ENCODE measurements around the gene CREB5. TPM values are rescaled to one million over a fixed set of nuclear protein-coding genes. Genes with fewer than 3 reads are reported as not detected.
A peak's percentile ranks its signal among the peaks of the same experiment; 100 is the strongest.

The CREB5 gene
- total RNA-seq, 1 donor from 2014 or later, result 52.2 TPM

DNA sequence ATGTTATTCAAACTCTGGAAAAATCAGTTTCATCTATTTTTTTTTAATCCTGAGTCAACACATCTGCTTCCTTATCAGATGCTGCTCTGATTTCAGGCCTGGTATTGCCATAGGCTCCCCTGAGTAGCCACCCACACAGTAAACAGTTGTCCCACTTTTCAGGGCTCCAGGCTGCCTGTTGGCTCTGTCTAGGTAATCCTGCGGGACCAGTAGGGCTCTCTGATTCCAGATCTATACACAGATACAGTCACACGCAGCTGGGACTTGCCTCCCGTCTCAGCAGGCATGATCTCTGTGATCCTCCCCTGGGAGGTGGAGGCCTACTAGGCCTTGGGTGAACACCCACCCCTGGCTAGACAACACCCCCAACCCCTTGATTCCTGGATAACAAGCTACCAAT is 206.1 kb downstream of the CREB5 start:
- H3K9ac ChIP-seq (ENCODE audit: low read depth in 1 of 3, low read length in 3 of 3), result no peak overlapping the region
- no peak overlapping the region for H3K27ac ChIP-seq (ENCODE audit: low read depth, low read length)
- H3K4me3 ChIP-seq (ENCODE audit: low read length in 3 of 3), result no peak overlapping the region
- peaks cover 15 to 20% (median 15%) of the 10 kb centered on the region in 3 donors for H3K4me1 ChIP-seq (ENCODE audit: control insufficient read depth in 3 of 3, insufficient read depth in 3 of 3, low read length in 3 of 3)
- H3K27me3 ChIP-seq (ENCODE audit: control insufficient read depth in 3 of 3, insufficient read depth in 3 of 3, low read length in 3 of 3), result no peaks in the 10 kb centered on the region
- H3K36me3 ChIP-seq (ENCODE audit: control insufficient read depth in 3 of 3, insufficient read depth in 3 of 3, low read length in 3 of 3), result no peaks in the 10 kb centered on the region
- H3K9me3 ChIP-seq (ENCODE audit: control insufficient read depth in 3 of 3, low read length in 3 of 3), result no peaks in the 10 kb centered on the region

DNA sequence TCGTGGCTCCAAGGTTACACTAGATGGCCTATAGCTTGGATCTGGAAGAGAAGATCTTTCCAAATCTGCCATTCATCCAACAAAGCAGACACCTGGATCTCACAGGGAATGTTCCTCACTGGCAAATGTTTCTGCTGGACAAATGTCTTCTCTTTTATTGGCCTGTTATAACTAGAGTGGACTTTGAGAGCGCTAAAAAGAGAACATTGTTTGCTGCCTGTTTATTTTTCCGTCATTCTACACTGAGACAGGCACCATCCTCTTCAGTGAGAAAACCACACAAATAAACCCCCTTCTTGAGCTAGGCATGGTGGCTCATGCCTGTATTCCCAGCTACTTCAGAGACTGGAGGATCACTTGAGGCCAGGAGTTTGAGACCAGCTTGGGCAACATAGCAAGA is 206.9 kb downstream of the CREB5 start:
- Histone ChIP-seq H3K9ac (ENCODE audit: low read depth in 1 of 3, low read length in 3 of 3) (no peak overlapping the region), H3K27ac (ENCODE audit: low read depth, low read length) (no peak overlapping the region), H3K4me1 (ENCODE audit: control insufficient read depth in 3 of 3, insufficient read depth in 3 of 3, low read length in 3 of 3) (peaks cover 19 to 20% (median 20%) of the 10 kb centered on the region in 3 donors), H3K4me3 (ENCODE audit: low read length in 3 of 3) (no peak overlapping the region), H3K27me3 (ENCODE audit: control insufficient read depth in 3 of 3, insufficient read depth in 3 of 3, low read length in 3 of 3) (no peaks in the 10 kb centered on the region), H3K9me3 (ENCODE audit: control insufficient read depth in 3 of 3, low read length in 3 of 3) (no peaks in the 10 kb centered on the region), H3K36me3 (ENCODE audit: control insufficient read depth in 3 of 3, insufficient read depth in 3 of 3, low read length in 3 of 3) (no peaks in the 10 kb centered on the region)

DNA sequence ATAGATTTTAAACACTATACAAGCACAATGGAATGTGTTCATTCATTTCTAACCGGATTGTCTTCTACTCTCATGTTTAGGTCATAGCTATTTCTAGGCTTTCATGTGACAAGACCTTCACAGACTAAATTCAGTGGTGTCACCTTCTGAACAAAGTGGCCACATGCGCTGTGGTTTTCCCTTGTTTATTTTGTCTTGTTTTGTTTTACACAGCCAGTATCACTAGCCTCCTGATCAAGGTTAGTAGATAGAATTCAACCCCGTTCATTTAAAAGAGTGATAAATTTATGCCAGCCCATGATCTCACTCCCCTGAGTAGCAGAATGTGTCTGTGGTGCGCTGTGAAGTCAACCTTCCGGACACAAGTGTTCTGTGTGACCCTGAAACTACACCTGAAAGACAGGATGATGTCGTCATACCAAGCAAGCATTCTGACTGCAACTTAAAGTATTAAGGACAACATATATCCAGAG is 209.1 kb downstream of the CREB5 start:
- H3K9ac ChIP-seq (ENCODE audit: low read depth in 1 of 3, low read length in 3 of 3), result peak overlapping the region in 2 of 3 donors; percentile 41 to 70
- peaks cover 22 to 31% (median 23%) of the 10 kb centered on the region in 3 donors for H3K4me1 ChIP-seq (ENCODE audit: control insufficient read depth in 3 of 3, insufficient read depth in 3 of 3, low read length in 3 of 3)
- peak overlapping the region; percentile 89 for H3K27ac ChIP-seq (ENCODE audit: low read depth, low read length)

DNA sequence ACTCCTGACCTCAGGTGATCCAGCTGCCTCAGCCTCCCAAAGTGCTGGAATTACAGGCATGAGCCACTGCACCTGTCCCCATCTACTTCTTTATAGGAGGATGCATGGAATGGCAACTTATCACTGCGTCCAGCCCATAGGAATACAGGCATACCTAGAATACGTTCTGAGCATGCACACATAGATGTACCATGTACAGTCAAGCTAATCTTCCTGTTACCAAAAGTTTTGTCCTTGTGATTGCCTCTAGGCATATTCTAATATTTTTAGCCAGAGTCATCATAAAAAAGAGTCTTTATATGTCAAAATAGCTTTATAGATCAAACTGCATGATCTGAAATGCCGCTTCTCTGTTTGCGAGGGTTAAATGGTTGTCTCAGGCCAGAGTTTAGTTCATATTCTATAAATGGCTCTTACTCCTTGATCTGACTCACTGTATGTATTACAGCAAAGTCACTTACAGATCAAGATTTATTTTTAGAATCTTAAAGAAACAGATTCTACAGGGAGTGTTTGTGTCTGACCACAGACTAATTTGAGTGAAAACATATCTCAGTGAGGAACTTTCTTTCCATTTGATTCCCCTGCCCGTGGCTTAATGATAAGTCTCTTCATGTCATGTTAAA is 210.9 kb downstream of the CREB5 start:
- Histone ChIP-seq H3K9ac (ENCODE audit: low read depth in 1 of 3, low read length in 3 of 3) (peak overlapping the region; percentile 51 to 60 (median 54)), H3K4me1 (ENCODE audit: control insufficient read depth in 3 of 3, insufficient read depth in 3 of 3, low read length in 3 of 3) (peaks cover 23 to 41% (median 28%) of the 10 kb centered on the region in 3 donors), H3K4me3 (ENCODE audit: low read length in 3 of 3) (peak overlapping the region in 2 of 3 donors; percentile 22 to 33), H3K27me3 (ENCODE audit: control insufficient read depth in 3 of 3, insufficient read depth in 3 of 3, low read length in 3 of 3) (no peaks in the 10 kb centered on the region), H3K9me3 (ENCODE audit: control insufficient read depth in 3 of 3, low read length in 3 of 3) (no peaks in the 10 kb centered on the region), H3K27ac (ENCODE audit: low read depth, low read length) (peak overlapping the region; percentile 89), H3K36me3 (ENCODE audit: control insufficient read depth in 3 of 3, insufficient read depth in 3 of 3, low read length in 3 of 3) (no peaks in the 10 kb centered on the region)

More for the DNA sequence above, 209.1 kb downstream of the CREB5 start:
- Histone ChIP-seq H3K27me3 (ENCODE audit: control insufficient read depth in 3 of 3, insufficient read depth in 3 of 3, low read length in 3 of 3) (no peaks in the 10 kb centered on the region), H3K36me3 (ENCODE audit: control insufficient read depth in 3 of 3, insufficient read depth in 3 of 3, low read length in 3 of 3) (no peaks in the 10 kb centered on the region), H3K9me3 (ENCODE audit: control insufficient read depth in 3 of 3, low read length in 3 of 3) (no peaks in the 10 kb centered on the region), H3K4me3 (ENCODE audit: low read length in 3 of 3) (no peak overlapping the region)

DNA sequence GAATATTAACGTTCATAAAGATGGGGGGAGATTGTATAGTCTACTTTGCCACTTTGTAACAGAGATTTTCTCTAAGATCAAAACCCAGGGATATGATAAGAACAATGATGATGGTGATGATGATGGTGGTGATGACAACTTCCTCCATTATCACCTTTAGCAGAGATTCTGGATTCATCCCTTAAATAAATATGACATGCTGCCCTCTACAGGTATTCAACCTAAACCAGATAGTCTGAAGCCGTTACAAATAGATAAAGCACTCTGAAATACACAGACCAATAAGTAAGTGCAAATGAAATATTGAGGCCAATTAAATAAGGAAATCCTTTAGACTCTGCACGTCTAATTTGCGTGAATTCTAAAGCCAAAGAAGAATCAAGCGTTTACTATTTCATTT is 211.5 kb downstream of the CREB5 start:
- Histone ChIP-seq H3K27me3 (ENCODE audit: control insufficient read depth in 3 of 3, insufficient read depth in 3 of 3, low read length in 3 of 3) (no peaks in the 10 kb centered on the region), H3K9ac (ENCODE audit: low read depth in 1 of 3, low read length in 3 of 3) (peak overlapping the region in 1 of 3 donors; percentile 60), H3K27ac (ENCODE audit: low read depth, low read length) (peak overlapping the region; percentile 89), H3K4me1 (ENCODE audit: control insufficient read depth in 3 of 3, insufficient read depth in 3 of 3, low read length in 3 of 3) (peaks cover 29 to 45% (median 33%) of the 10 kb centered on the region in 3 donors), H3K36me3 (ENCODE audit: control insufficient read depth in 3 of 3, insufficient read depth in 3 of 3, low read length in 3 of 3) (no peaks in the 10 kb centered on the region), H3K9me3 (ENCODE audit: control insufficient read depth in 3 of 3, low read length in 3 of 3) (no peaks in the 10 kb centered on the region), H3K4me3 (ENCODE audit: low read length in 3 of 3) (peak overlapping the region in 1 of 3 donors; percentile 33)

DNA sequence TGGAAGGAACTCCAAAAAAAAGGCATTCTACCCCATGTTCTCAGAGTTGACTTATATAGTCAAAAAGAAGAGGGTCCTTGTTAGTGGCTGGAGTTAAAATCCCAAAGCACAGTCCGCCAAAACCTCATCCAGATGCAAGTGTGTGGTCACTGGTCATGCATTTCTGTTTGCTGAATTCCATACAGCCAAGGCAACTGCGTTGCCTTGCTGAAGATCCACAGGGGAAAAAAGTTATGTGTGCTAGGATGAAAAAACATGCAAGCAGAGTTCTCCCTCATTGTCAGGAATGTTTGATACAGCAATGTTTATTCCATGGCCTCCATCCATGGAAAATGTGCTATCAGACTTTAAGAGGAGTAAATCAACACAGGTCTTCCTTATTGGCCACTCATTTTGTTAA is 213.1 kb downstream of the CREB5 start:
- H3K36me3 ChIP-seq (ENCODE audit: control insufficient read depth in 3 of 3, insufficient read depth in 3 of 3, low read length in 3 of 3), result no peaks in the 10 kb centered on the region
- H3K9ac ChIP-seq (ENCODE audit: low read depth in 1 of 3, low read length in 3 of 3), result no peak overlapping the region
- H3K4me3 ChIP-seq (ENCODE audit: low read length in 3 of 3), result no peak overlapping the region
- H3K27me3 ChIP-seq (ENCODE audit: control insufficient read depth in 3 of 3, insufficient read depth in 3 of 3, low read length in 3 of 3), result no peaks in the 10 kb centered on the region
- peaks cover 38 to 56% (median 39%) of the 10 kb centered on the region in 3 donors for H3K4me1 ChIP-seq (ENCODE audit: control insufficient read depth in 3 of 3, insufficient read depth in 3 of 3, low read length in 3 of 3)
- no peaks in the 10 kb centered on the region for H3K9me3 ChIP-seq (ENCODE audit: control insufficient read depth in 3 of 3, low read length in 3 of 3)
- no peak overlapping the region for H3K27ac ChIP-seq (ENCODE audit: low read depth, low read length)

DNA sequence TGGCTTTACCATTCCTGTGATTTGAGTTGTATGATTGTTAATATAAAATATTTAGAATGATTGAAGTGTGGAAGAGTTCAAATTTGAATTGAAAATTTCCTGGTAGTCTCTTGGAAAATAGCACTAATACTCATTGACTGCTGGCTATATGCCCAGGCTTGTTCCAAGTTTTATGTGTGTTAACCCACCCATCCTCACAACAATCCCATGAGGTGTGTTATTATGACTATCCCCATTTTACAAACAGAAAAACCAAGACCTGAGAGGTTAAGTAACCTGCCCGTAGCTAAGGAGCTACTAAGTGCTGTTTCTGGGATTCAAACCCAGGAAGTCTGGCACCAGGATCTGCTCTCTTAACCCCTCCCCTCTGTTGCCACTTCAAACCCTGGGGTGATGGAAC is 213.9 kb downstream of the CREB5 start:
- Histone ChIP-seq H3K27ac (ENCODE audit: low read depth, low read length) (peak overlapping the region; percentile 65), H3K27me3 (ENCODE audit: control insufficient read depth in 3 of 3, insufficient read depth in 3 of 3, low read length in 3 of 3) (no peaks in the 10 kb centered on the region), H3K36me3 (ENCODE audit: control insufficient read depth in 3 of 3, insufficient read depth in 3 of 3, low read length in 3 of 3) (no peaks in the 10 kb centered on the region), H3K4me3 (ENCODE audit: low read length in 3 of 3) (no peak overlapping the region), H3K4me1 (ENCODE audit: control insufficient read depth in 3 of 3, insufficient read depth in 3 of 3, low read length in 3 of 3) (peaks cover 37 to 56% (median 39%) of the 10 kb centered on the region in 3 donors), H3K9ac (ENCODE audit: low read depth in 1 of 3, low read length in 3 of 3) (no peak overlapping the region), H3K9me3 (ENCODE audit: control insufficient read depth in 3 of 3, low read length in 3 of 3) (no peaks in the 10 kb centered on the region)

DNA sequence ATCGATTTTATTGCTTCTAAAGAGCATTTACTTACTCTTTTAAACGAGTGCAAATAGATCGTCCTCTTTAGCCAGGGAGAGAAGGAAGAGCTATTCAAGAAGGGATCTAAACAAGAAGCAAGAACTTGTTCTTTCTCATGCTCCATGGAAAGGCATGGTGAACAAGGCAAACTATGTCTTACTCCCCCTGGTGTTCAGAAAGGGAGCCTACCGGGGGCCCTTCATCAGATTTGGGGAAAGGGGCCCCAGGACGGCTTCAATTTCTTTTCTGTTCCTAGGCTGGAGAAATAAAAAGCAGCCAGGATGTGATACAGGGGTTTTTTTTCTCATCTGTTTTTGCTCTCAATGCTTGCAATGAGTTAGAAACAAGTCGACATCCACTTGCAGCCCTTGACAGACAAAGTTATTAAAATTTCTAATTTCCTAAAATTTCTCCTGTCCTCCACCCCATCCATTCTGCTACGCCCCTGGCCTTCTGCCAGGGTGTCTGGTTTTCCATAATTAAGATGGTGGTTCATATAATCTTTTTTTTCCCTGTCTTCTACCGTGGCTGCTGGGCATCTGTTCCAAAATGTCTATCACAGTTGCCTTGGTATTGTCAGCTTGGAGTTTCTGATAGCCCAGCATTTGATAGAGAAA is 214.4 kb downstream of the CREB5 start:
- H3K27ac ChIP-seq (ENCODE audit: low read depth, low read length), result peak overlapping the region; percentile 65
- peaks cover 33 to 51% (median 35%) of the 10 kb centered on the region in 3 donors for H3K4me1 ChIP-seq (ENCODE audit: control insufficient read depth in 3 of 3, insufficient read depth in 3 of 3, low read length in 3 of 3)
- no peak overlapping the region for H3K9ac ChIP-seq (ENCODE audit: low read depth in 1 of 3, low read length in 3 of 3)
- H3K4me3 ChIP-seq (ENCODE audit: low read length in 3 of 3), result no peak overlapping the region
- H3K27me3 ChIP-seq (ENCODE audit: control insufficient read depth in 3 of 3, insufficient read depth in 3 of 3, low read length in 3 of 3), result no peaks in the 10 kb centered on the region
- no peaks in the 10 kb centered on the region for H3K36me3 ChIP-seq (ENCODE audit: control insufficient read depth in 3 of 3, insufficient read depth in 3 of 3, low read length in 3 of 3)
- no peaks in the 10 kb centered on the region for H3K9me3 ChIP-seq (ENCODE audit: control insufficient read depth in 3 of 3, low read length in 3 of 3)

DNA sequence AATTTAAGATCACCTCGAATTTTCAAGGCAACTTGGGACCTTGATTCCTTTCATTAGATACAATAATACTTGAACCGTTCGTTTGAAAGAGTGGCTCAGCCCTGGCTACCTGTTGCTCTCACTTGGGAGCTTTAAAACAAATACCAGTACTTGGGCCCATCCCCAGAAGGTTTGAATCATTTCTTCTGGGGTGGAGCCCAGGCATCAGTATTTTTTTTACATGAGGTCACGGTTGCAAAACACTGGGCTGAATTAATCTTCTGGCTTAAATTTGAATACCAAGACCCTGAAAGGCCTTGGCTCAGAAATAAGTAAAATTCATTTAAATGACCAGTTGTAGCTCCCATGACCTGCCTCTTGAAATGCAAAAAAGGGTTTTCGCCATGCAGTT is 214.9 kb downstream of the CREB5 start:
- H3K4me1 ChIP-seq (ENCODE audit: control insufficient read depth in 3 of 3, insufficient read depth in 3 of 3, low read length in 3 of 3), result peaks cover 30 to 45% (median 33%) of the 10 kb centered on the region in 3 donors
- no peaks in the 10 kb centered on the region for H3K36me3 ChIP-seq (ENCODE audit: control insufficient read depth in 3 of 3, insufficient read depth in 3 of 3, low read length in 3 of 3)
- H3K9me3 ChIP-seq (ENCODE audit: control insufficient read depth in 3 of 3, low read length in 3 of 3), result no peaks in the 10 kb centered on the region
- H3K9ac ChIP-seq (ENCODE audit: low read depth in 1 of 3, low read length in 3 of 3), result no peak overlapping the region
- H3K27ac ChIP-seq (ENCODE audit: low read depth, low read length), result peak overlapping the region; percentile 65
- H3K4me3 ChIP-seq (ENCODE audit: low read length in 3 of 3), result no peak overlapping the region
- no peaks in the 10 kb centered on the region for H3K27me3 ChIP-seq (ENCODE audit: control insufficient read depth in 3 of 3, insufficient read depth in 3 of 3, low read length in 3 of 3)

DNA sequence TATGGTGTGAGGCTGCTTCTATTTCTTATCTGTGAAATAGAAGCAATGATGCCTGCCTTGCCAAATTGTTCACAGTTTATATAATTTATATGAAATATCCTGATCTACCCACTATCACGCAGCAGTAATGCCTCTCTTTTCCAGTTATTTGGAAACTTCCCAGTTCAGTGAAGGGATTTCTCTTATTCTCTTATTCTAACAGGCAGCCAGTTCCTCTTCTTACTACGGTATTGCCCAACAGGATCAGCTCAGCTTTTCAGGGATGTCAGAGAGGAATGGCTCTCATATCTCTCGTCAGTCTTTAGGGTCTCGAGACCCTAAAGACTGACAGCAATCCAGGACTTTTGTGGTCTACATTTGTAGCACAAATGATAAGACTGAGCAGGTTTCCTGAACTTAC is 215.6 kb downstream of the CREB5 start:
- Histone ChIP-seq H3K4me3 (ENCODE audit: low read length in 3 of 3) (no peak overlapping the region), H3K4me1 (ENCODE audit: control insufficient read depth in 3 of 3, insufficient read depth in 3 of 3, low read length in 3 of 3) (peaks cover 28 to 43% (median 33%) of the 10 kb centered on the region in 3 donors), H3K27me3 (ENCODE audit: control insufficient read depth in 3 of 3, insufficient read depth in 3 of 3, low read length in 3 of 3) (no peaks in the 10 kb centered on the region), H3K9ac (ENCODE audit: low read depth in 1 of 3, low read length in 3 of 3) (no peak overlapping the region), H3K9me3 (ENCODE audit: control insufficient read depth in 3 of 3, low read length in 3 of 3) (no peaks in the 10 kb centered on the region), H3K27ac (ENCODE audit: low read depth, low read length) (peak overlapping the region; percentile 65), H3K36me3 (ENCODE audit: control insufficient read depth in 3 of 3, insufficient read depth in 3 of 3, low read length in 3 of 3) (no peaks in the 10 kb centered on the region)
